ENCODE measurements around the gene ROBO4. TPM values are rescaled to one million over a fixed set of nuclear protein-coding genes. Genes with fewer than 3 reads are reported as not detected.

ROBO4 gene
- total RNA-seq, 1 donor from 2014 or later: 369 TPM

DNA sequence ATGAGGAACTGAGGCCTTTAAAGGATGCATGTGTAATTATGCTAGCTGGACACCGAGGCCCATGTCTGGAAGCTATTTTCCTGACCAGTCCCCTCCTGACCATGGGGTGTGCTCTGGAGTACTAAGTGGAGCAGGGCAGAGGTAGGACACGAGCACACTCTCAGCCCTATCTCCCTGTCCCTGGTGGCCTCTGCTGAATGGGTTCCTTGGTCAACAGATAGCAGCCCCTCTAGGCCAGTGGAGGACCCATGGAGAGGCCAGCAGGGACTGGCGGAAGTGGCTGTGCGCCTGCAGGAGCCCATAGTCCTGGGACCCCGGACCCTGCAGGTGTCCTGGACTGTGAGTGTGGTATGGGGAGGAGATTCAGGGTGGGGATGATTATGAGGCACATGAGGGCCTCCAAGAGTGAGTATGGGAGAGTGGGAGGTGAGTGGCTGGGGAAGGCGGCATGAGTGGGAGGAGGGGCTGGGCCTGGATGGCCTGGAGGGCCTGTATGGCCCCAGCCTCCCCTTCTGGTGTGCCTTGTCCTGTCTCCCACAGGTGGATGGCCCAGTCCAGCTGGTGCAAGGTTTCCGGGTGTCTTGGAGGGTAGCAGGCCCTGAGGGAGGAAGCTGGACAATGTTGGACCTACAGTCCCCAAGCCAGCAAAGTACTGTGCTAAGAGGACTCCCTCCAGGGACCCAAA is 23.0 kb downstream of the ROBO4 start:
- no peak for DNase-seq (ENCODE audit: low read depth in 2 of 2)

DNA sequence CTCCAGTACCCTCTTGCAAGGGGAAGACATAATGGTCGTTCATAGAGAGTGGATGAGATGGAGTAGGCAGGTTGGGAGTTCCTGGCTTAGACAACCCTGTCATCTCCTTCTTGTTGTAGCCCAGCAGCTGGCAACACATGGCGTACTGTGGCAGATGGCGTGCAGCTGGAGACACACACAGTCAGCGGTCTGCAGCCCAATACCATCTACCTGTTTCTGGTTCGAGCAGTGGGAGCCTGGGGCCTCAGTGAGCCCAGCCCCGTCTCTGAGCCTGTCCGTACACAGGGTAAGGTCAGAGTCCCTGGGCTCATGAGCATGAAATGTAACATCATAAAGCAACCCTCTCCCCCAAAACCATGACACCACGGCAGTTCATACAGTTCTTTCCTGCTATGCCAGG is 23.7 kb downstream of the ROBO4 start:
- DNase-seq (ENCODE audit: low read depth in 2 of 2): no peak

DNA sequence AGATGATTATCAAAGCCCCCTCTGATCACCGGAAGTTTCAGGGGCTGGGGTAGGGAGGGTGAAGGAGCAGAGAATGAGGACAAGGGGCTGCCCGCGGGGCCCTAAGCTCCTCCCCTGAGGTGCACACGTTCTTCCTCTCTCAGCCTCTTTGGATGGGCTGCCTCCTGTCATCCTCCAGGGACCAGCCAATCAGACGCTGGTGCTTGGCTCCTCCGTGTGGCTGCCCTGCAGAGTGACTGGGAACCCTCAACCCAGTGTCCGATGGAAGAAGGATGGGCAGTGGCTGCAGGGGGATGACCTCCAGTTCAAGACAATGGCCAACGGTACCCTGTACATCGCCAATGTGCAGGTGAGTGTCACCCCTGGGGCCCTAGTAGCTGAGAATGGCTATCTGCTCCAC is 24.9 kb downstream of the ROBO4 start:
- DNase-seq (ENCODE audit: low read depth in 2 of 2): no peak

DNA sequence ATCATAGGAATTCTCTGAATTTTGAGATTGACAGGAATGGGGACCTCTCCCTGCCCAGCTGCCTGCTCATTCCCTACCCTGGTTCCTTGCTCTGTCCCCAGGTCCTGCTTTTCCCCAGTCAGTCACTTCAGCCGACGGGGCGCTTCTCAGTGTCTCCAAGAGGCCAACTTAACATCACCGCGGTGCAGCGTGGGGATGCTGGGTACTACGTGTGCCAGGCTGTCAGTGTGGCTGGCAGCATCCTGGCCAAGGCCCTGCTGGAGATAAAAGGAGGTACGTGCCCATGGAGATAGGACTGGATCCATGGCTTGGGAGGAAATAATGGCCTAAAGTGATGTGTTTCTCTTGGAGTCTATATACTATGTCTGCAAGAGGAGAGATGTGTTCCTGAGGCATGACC is 25.4 kb downstream of the ROBO4 start:
- no peak for DNase-seq (ENCODE audit: low read depth in 2 of 2)

DNA sequence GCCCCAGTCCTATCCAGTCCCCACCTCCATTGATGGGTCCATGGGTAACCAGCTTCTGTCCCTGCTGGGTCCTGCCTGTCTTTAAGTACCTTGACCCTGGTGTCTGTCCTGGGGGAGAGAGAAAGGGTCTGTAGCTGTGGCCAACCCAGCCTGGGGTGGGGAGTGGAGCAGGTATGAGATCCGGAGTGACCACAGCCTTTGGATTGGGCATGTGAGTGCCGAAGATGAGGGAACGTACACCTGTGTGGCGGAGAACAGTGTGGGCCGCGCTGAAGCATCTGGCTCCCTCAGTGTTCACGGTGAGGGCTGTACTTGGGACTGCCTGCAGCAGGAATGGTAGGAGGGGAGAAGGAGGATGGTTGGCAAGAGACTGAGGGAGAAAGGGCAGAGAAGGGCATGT is 27.2 kb downstream of the ROBO4 start:
- DNase-seq (ENCODE audit: low read depth in 2 of 2): no peak

DNA sequence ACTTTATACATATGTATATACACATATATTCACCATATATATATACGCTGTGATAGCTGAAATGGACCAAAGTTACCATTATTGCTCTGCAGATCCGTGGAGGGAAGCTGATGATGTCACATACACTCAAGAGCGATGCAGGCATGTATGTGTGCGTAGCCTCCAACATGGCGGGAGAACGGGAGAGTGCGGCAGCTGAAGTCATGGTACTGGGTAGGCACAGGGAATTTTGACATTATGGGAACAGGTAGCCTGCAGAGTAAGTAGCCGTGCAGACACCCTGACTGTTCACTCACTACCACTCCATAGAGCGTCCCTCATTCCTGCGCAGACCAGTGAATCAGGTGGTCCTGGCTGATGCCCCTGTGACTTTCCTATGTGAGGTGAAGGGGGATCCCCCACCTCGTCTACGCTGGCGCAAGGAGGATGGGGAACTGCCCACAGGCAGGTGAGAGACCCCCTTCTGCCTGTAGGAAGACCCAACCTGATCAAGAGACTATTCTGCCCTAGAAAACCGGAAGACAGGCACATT is 27.7 kb downstream of the ROBO4 start:
- no peak for DNase-seq (ENCODE audit: low read depth in 2 of 2)

DNA sequence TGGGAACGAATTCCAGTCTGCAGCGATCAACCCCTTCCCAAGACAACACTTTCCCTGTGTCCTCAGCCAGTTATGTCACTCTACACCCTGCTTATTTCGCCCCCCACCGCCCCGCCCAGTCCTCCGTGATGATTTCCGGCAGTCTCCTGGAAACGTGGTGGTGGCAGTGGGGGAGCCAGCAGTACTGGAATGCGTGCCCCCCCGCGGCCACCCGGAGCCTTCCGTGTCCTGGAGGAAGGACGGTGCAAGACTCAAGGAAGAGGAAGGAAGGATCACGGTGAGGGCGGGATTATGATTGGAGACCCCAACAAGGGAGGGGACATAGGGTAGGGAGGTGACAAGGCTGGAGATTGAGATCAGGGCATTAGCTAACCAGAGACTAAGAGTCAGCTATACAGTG is 28.3 kb downstream of the ROBO4 start:
- no peak for DNase-seq (ENCODE audit: low read depth in 2 of 2)

DNA sequence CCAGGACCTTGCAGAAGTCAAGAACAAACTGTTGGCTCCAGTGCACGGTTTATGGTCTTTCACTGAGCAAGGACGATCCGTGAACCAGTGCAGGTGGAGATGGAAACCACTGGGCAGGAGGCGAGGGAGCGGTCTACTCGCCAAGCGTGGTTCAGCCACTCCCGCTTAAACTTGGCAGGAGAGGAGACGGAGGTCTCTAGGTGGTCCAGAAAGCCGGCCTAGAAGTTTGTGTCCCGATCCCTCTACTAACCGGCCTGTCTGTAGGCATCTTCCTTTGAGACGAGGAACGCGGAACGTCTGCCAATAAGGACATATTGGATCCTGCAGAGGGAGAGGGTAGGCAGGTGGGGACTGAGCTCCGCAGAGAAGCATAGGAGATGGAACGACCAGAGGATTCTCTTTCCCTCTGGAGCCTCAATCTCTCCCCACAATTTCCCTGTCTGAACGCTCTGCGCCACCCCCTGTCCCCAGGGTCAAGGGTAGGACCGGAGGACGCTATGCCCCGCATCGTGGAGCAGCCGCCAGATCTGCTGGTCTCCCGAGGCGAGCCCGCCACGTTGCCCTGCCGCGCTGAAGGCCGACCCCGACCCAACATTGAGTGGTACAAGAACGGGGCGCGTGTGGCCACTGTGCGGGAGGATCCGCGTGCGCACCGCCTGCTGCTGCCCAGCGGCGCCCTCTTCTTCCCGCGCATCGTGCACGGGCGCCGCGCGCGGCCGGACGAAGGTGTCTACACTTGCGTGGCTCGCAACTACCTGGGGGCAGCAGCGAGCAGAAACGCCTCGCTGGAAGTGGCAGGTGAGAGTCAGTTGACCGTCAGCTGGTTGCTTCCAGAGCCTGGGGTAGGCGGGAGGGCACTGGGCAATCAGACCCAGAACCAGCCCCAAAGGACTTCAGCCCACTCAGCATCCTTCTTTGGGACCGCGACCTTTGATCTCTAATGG is 29.1 kb downstream of the ROBO4 start:
- DNase-seq (ENCODE audit: low read depth in 2 of 2): no peak

DNA sequence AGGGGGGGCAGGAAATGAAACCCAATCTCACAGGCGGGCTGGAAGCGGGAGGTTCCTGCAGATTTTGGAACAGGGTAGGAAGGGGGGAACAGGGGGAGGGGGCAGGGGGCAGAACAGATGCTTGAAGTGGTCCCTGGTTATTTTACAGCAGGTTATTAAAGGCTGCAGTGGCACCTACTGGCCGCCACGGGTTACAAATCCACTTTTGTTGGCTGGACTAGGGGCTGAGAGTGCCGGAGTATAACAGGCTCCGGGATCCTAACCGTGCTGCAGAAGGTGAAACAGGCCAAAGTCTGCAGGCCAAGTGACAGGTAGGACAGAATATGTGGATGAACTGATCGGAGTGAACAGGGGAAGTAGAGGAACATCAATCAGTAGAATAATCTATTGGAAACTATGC is 30.0 kb downstream of the ROBO4 start:
- peak; percentile 56 to 70 for DNase-seq (ENCODE audit: low read depth in 2 of 2)

DNA sequence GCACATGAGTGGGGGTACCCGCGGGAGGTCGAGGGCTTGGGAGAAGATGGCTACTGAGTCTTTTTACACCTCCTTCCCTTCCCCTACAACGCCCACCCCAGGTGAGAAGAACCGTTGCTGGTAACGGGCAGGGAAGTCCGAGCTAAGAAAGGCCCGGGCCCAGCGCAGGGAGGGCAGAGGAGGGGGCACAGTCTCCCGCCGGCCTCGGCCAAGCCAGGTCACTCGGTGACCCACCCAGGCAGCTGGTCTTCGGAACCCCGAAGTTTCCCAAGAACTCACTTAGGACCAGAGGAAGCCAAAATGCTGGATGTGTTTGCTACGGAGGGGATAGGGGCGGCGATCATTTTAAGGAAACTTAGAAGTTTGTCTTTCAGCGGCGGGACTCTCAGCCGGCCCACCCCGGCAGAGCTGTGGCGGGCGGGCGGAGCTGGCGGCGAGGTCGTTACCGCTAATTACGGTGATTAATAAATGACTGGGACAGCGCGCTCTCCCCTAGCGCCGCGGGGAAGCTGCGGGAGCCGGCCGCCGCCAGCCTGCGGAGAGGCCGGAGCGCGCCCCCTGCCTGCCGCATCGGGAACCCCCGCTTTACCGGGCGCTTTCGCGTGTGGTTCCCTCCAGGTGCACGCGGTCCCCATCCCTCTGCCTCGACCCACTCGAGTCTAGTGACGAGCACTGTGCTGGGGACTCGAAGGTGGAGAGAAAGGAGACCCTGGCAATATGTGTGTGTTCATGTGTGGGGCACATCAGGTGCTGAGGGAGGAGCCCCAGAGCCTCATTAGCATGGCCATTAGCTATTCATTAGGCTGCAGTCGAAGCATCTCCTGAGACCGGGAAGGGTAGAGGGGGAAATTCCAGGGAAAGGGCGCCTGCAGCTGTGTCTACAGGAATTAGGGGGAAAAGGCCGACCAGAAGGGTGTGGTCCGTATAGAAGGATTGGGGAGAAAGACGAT is 31.5 kb downstream of the ROBO4 start:
- peak; percentile 48 to 69 for DNase-seq (ENCODE audit: low read depth in 2 of 2)

DNA sequence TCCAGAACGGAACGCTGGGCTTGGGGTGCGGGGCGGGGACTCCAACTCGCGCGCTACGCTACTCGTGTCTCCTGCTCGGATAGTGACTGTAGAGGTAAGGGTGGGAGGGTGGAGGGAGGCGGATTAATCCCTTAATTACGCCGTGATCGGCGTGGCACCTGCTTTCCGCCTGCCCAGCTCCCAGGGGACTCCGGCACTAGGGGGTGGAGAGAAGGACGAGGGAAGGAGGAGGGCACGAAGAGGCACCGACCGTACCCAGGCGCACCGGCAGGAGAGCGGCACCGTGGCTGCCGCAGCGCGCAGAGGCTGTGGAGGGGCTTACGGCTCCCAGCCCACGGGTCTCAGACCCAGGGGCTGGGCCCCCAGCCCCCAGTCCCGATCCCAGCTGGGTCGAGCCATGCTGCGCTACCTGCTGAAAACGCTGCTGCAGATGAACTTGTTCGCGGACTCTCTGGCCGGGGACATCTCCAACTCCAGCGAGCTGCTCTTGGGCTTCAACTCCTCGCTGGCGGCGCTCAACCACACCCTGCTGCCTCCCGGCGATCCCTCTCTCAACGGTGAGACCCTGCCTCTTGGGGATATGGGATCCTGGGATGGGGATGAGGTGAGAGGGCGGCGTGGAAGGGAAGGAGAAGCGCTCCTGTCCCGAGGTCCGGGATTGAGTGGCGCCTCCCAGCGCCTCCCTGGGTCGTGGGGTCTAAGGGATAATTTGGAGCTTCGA is 32.3 kb downstream of the ROBO4 start, which contains the start of gene ROBO3:
ROBO3 (plus strand) TSS at position 252 of the 721 bp plus-strand sequence; CDS start at position 398, 146 bp downstream.
- DNase-seq (ENCODE audit: low read depth in 2 of 2): no peak

DNA sequence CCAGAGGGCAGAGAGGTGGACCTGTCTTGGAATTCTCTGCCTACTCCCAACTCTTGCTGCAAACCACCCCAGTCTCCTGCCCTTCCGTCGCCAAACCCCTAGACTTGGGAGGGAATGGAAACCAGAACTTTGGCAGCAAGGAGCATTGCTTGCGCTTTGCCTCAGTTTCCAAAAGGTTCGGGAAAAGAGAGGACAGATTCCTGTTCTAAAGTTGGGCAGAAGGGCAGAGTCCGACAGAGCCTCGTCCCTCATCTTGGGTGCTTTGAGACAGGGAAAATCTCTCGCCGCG is 32.8 kb downstream of the ROBO4 start:
- DNase-seq (ENCODE audit: low read depth in 2 of 2): no peak

DNA sequence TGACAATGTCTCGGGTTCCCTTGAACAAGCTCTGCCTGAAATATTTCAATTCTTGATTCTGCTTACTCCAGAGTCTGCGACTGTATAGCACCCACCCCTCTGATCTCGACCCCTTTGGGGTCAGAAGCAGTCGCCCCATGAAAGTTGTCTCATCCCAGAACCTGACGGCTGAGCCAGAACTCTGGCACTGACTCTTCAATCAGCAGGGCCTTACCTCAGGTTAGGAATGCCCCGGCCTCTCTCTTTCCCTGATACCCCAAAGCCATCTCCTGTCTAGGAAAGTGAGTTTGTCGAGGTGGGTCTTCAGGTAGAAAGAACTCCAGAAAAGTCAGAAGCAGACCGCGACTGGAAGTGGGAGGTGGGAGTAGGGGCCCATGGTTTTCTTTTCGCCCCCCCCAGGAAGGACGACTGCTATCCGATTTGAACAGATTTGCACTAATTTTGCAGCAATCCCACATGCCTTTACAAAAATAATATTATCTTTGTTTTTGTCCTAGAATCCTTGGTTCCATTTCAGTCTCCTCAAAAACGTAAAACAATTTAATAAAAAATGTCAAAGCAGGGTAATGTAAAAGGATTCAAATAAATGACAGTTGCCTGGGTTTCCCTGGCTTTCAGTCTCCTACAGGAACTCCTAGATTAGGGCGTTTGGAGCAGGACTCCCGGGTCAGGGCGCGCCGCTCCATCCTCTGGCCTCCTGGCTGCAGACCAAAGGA is 33.3 kb downstream of the ROBO4 start:
- no peak for DNase-seq (ENCODE audit: low read depth in 2 of 2)

DNA sequence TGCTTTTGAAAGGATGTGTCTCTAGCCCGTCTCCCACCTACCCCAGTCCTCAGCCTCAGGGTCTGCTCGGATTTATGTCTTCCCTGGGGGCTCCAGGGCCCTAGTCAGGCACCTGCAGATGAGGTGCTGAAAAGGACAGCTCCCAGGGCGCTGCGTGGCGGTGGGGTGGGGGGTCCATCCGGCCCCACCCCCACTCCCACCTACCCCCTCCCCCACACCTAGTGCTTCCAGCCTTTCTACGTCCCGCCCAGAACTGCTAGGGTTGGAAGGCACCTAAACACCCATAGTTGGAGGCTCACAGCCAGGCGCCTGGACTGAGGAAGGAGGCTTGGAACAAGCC is 33.9 kb downstream of the ROBO4 start:
- DNase-seq (ENCODE audit: low read depth in 2 of 2): no peak

DNA sequence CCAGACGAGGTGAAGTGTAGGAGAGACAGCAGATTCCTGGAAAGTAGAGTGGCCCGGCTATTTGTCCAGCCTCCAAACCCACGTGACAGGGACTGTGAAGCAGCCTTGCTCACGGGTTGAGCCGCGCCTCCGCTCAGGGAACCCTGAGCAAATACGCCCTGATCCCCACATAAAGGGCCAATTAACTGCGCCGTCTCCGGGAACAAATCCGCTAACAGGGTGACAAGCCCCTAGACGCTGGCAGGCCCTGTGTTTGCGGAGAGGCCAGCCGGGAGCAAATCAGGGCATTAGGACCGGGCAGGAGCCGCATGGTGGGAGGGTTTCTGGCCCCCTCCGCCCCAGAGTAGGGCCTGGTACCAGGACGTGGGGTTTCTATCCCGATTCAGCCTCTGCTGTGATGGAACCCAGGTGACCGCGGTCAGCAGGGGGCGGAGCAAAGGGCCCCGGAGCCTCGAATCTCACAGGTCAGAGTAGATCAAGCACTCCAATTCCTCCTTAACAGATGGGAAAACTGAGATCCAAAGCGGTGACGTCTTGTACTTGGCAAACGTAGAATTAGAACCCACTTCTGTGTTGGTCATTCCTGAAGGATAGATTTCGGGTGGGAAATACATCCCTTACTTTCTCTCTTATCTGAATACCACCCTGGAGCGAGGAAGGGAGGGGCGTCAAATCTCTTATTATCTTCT is 34.4 kb downstream of the ROBO4 start:
- no peak for DNase-seq (ENCODE audit: low read depth in 2 of 2)

DNA sequence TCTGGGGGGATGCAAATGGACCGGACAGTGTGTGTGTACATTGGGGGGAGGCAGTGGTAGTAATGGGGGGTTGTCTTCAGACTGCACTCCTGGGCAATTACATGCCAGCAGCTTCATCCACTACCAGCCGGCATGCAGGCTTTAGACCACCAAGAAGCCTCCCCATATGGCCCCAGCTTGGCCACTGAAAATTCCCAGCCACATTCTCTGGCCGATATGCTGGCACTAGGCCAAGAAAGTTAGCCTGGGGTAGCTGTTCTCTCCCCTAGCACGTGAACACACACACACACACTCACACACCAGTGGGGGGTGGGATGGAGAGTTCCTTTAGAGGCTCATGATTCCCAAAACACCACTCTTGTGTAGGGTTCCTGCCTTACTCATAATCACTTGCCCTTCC is 36.0 kb downstream of the ROBO4 start:
- DNase-seq (ENCODE audit: low read depth in 2 of 2): no peak

DNA sequence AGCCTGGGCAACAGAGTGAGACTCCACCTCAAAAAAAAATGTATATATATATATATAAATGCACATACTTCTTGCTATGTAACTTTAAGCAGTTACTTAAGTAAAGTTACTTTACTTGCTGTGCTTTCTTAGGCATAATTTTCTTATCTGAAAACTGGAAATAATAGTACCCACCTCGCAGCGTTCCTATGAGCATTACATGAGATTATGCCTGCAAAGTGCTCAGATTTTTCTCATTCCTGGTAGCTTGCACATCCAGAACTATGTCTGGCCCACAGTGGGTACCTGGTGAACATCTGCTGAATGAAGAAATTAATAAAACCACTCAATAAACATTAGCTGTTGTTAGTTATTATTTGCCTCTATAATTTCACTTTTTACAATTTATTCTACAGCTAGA is 38.5 kb downstream of the ROBO4 start:
- no peak for DNase-seq (ENCODE audit: low read depth in 2 of 2)

DNA sequence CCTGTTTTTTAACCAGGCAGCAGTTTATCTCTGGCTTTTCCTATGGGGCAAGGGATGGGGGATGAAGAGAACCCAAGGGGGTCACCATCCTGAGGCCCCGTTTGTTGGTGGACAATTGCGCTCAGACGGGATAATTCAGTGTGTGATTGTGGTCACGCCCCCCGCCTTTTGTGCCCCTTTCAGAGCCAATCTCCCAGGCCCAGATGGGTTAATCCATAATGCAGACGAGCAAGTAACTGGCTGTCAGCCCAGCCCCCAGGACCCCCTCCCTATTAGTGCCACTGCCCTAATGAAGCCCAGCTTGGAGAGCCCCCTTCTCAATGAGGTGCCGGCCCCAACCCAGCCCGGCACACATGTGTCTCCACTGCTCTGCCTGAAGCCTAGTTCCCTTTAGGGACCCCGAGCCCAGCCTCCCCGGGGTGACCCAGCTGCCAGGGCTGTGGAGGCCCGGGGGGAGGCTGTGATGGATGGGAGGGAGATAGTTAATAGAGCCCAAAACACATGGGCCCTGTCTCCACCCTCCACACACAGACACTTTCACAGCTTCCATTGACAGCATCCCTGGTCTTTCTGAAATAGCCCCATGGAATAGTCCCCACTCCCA is 51.5 kb downstream of the ROBO4 start:
- no peak for DNase-seq (ENCODE audit: low read depth in 2 of 2)

DNA sequence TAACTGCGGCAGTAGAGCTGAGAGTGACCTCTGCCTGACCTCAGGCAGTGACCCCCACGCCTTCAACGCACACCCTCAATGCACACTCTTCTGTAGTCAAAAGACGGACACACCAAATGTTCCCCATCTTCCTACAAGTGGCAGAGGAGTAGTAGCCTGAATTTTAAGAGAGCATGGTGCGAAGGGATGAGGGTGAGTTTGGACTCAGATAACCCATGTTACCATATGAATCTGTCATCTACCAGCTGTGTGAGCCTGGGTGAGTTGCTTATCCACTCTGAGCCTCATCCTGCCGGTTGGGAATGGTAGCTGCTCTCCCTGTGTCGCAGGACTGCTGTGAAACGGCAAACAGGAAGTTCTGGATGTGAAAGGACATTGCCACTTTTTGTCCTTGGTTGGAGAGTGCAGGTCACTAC is 53.0 kb downstream of the ROBO4 start:
- DNase-seq (ENCODE audit: low read depth in 2 of 2): no peak

DNA sequence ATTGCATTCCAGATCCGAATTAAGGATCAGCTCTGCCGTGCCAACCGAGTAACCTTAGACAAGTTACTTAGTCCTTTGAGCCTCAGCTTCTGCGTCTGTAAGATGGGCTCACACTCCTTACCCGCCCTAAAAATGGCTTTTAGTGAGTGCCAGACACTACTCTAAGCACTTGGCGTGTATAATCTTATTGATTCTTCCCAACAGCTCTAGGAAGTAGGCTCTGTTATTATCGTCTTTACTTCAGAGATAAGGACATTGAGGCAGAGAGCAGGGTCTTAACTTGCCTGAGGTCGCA is 54.1 kb downstream of the ROBO4 start:
- no peak for DNase-seq (ENCODE audit: low read depth in 2 of 2)

Data from lung microvascular endothelial cell (primary cell).